Neural cell (in vitro differentiated cells): ENCODE data around the gene PCGF1. TPM values are rescaled to one million over a fixed set of nuclear protein-coding genes. Genes with fewer than 3 reads are reported as not detected.

Experiments used
- H2AFZ ChIP-seq: fragments of 200-600, 300-800 bp; sonication (generic), shearing (Covaris generic); 2 replicates; pipeline ENCODE4 v1.6.0; 2014; ENCODE audit warnings: low read depth, mild to moderate bottlenecking, antibody characterized with exemption, low read length, moderate library complexity
- H3F3A ChIP-seq: fragments of 200-600 bp; shearing (Covaris generic); 2 replicates; pipeline ENCODE4 v1.6.1; 2016; ENCODE audit warnings: mild to moderate bottlenecking, moderate library complexity, mixed read lengths, antibody characterized with exemption, low read length; ENCODE audit not compliant: insufficient read depth, poor library complexity, severe bottlenecking
- H3K27ac ChIP-seq: fragments of 200-600, 300-800 bp; sonication (generic), shearing (Covaris generic); 2 replicates; pipeline ENCODE4 v1.5.1; 2014; ENCODE audit warnings: mild to moderate bottlenecking, low read length, moderate library complexity
- H3K27me3 ChIP-seq: fragments of 300-800, 200-600 bp; sonication (generic), shearing (Covaris generic); 2 replicates; pipeline ENCODE4 v1.6.0; 2014; ENCODE audit warnings: mild to moderate bottlenecking, low read depth, low read length, moderate library complexity; ENCODE audit not compliant: insufficient read depth
- H3K36me3 ChIP-seq: fragments of 300-800, 200-600 bp; sonication (generic), shearing (Covaris generic); 2 replicates; pipeline ENCODE4 v1.5.1; 2014; ENCODE audit warnings: mild to moderate bottlenecking, antibody characterized with exemption, low read length, moderate library complexity; ENCODE audit not compliant: insufficient read depth
- H3K4me2 ChIP-seq: fragments of 300-800, 200-600 bp; sonication (generic), shearing (Covaris generic); 2 replicates; pipeline ENCODE4 v1.6.0; 2014; ENCODE audit warnings: mild to moderate bottlenecking, low read length
- H3K4me3 ChIP-seq: fragments of 300-800, 200-600 bp; sonication (generic), shearing (Covaris generic); 2 replicates; pipeline ENCODE4 v1.5.1; 2014; ENCODE audit warnings: mild to moderate bottlenecking, low read length, moderate library complexity
- H3K79me2 ChIP-seq: fragments of 200-600 bp; shearing (Covaris generic); replicated peaks from 2 replicates; pipeline ENCODE4 v1.6.0; 2014; ENCODE audit warnings: mild to moderate bottlenecking, low read length, moderate library complexity; ENCODE audit not compliant: insufficient read depth
- H3K9ac ChIP-seq: fragments of 300-800, 200-600 bp; sonication (generic), shearing (Covaris generic); 2 replicates; pipeline ENCODE4 v1.6.1; 2016; ENCODE audit warnings: mild to moderate bottlenecking, low read length, mixed read lengths
- H3K9me2 ChIP-seq: fragments of 200-600 bp; shearing (Covaris generic); 2 replicates; pipeline ENCODE4 v1.6.1; 2016; ENCODE audit warnings: mild to moderate bottlenecking, low read length, mixed read lengths; ENCODE audit not compliant: insufficient read depth
- H3K9me3 ChIP-seq: fragments of 200-600, 300-800 bp; sonication (generic), shearing (Covaris generic); 2 replicates; pipeline ENCODE4 v1.6.1; 2016; ENCODE audit warnings: mild to moderate bottlenecking, mixed run types, low read length, moderate library complexity, mixed read lengths
- H4K20me1 ChIP-seq: fragments of 200-600 bp; shearing (Covaris generic); 2 replicates; pipeline ENCODE4 v1.6.1; 2016; ENCODE audit warnings: mild to moderate bottlenecking, mixed run types; ENCODE audit not compliant: insufficient read depth
- CTCF ChIP-seq: fragments of 450-650 bp; IDR thresholded peaks from 2 replicates; pipeline ENCODE4 v1.5.1; 2014; ENCODE audit warnings: antibody characterized with exemption, mild to moderate bottlenecking, moderate library complexity; ENCODE audit not compliant: poor library complexity, severe bottlenecking
- EP300 ChIP-seq: fragments of 450-650 bp; conservative IDR thresholded peaks from 2 replicates; pipeline ENCODE4 v1.6.1; 2014; ENCODE audit warnings: antibody characterized with exemption, mild to moderate bottlenecking, moderate library complexity; ENCODE audit not compliant: poor library complexity, severe bottlenecking
- MXI1 ChIP-seq: fragments of 450-650 bp; conservative IDR thresholded peaks from 2 replicates; pipeline ENCODE4 v1.6.1; 2014; ENCODE audit warnings: antibody characterized with exemption, mild to moderate bottlenecking; ENCODE audit not compliant: poor library complexity, severe bottlenecking
- POLR2AphosphoS5 ChIP-seq: IDR thresholded peaks from 2 replicates; pipeline ENCODE4 v1.6.1; 2012
- RAD21 ChIP-seq: fragments of 450-650 bp; conservative IDR thresholded peaks from 2 replicates; pipeline ENCODE4 v1.6.1; 2014; ENCODE audit warnings: antibody characterized with exemption, mild to moderate bottlenecking, moderate library complexity
- REST ChIP-seq: IDR thresholded peaks from 2 replicates; pipeline ENCODE4 v1.6.1; 2012; ENCODE audit warnings: borderline replicate concordance
- SMC3 ChIP-seq: fragments of 450-650 bp; conservative IDR thresholded peaks from 2 replicates; pipeline ENCODE4 v1.6.1; 2014; ENCODE audit warnings: antibody characterized with exemption, mild to moderate bottlenecking, moderate library complexity; ENCODE audit not compliant: poor library complexity
- TAF1 ChIP-seq: IDR thresholded peaks from 2 replicates; pipeline ENCODE4 v1.6.1; 2012; ENCODE audit warnings: low read depth
- polyA plus RNA-seq: library from polyadenylated mRNA; depleted of rRNA; stranded (reverse); fragments of >200 nt; gene quantifications from 2 replicates; pipeline ENCODE4 v1.2.3, GENCODE V29; 2014

Gene PCGF1
- polyA plus RNA-seq, 1 donor from 2014 or later = 30.2 TPM

- no peaks in the 10 kb centered on the region for H3F3A ChIP-seq
- peak overlapping the region; percentile 75 for H3K4me2 ChIP-seq
- no peaks in the 10 kb centered on the region for H3K9me3 ChIP-seq
- peak overlapping the region; percentile 73 for H2AFZ ChIP-seq
- peak overlapping the region; percentile 98 for H3K27ac ChIP-seq
- peak overlapping the region; percentile 95 for H3K9ac ChIP-seq
- H3K79me2 ChIP-seq = peaks cover 12% of the 10 kb centered on the region
- TF ChIP-seq MXI1 (no peak), SMC3 (no peak), CTCF (no peak), REST (no peak), EP300 (no peak), RAD21 (no peak), TAF1 (no peak), POLR2AphosphoS5 (peak; percentile 48)
- H3K36me3 ChIP-seq = no peaks in the 10 kb centered on the region
- H3K27me3 ChIP-seq = no peaks in the 10 kb centered on the region
- peak overlapping the region; percentile 99 for H3K4me3 ChIP-seq
- no peaks in the 10 kb centered on the region for H3K9me2 ChIP-seq
- no peaks in the 10 kb centered on the region for H4K20me1 ChIP-seq
Observed at GRCh38 chr2:74457129-74457548, 50.4 kb downstream of the PCGF1 start.

Other genes starting within 250 kb of the PCGF1 start
- gene SLC4A5, start 164.3 kb downstream of the PCGF1 start, polyA plus RNA-seq = 3.2 and 3.9 TPM in 2 replicates
- 160 and 183 TPM in 2 replicates for gene DCTN1, start 127.4 kb downstream of the PCGF1 start, polyA plus RNA-seq
- gene C2orf81, start 86.1 kb downstream of the PCGF1 start, polyA plus RNA-seq = 1.7 and 3.3 TPM in 2 replicates
- 89.9 and 110 TPM in 2 replicates for gene WDR54, start 86.0 kb downstream of the PCGF1 start, polyA plus RNA-seq
- gene RTKN, start 65.8 kb downstream of the PCGF1 start, polyA plus RNA-seq = 4.9 and 6.1 TPM in 2 replicates
- 35.2 and 53.2 TPM in 2 replicates for gene INO80B, start 52.6 kb downstream of the PCGF1 start, polyA plus RNA-seq
- gene WBP1, start 49.3 kb downstream of the PCGF1 start, polyA plus RNA-seq = 220 and 230 TPM in 2 replicates
- 39.6 and 51.2 TPM in 2 replicates for gene MOGS, start 42.3 kb downstream of the PCGF1 start, polyA plus RNA-seq
- gene MRPL53, start 35.0 kb downstream of the PCGF1 start, polyA plus RNA-seq = 28.0 and 28.6 TPM in 2 replicates
- 21.6 and 48.0 TPM in 2 replicates for gene CCDC142, start 24.7 kb downstream of the PCGF1 start, polyA plus RNA-seq
- 11.0 and 16.3 TPM in 2 replicates for gene TTC31, start 24.6 kb downstream of the PCGF1 start, polyA plus RNA-seq
- not detected in 2 replicates for gene LBX2, start 8.1 kb downstream of the PCGF1 start, polyA plus RNA-seq
- gene TLX2, start 6.8 kb upstream of the PCGF1 start, polyA plus RNA-seq = not detected in 2 replicates
- gene DQX1, start 18.5 kb upstream of the PCGF1 start, polyA plus RNA-seq = 0.59 and 0.78 TPM in 2 replicates
- 153 and 163 TPM in 2 replicates for gene AUP1, start 22.0 kb upstream of the PCGF1 start, polyA plus RNA-seq
- 126 and 141 TPM in 2 replicates for gene HTRA2, start 22.2 kb upstream of the PCGF1 start, polyA plus RNA-seq
- gene LOXL3, start 46.2 kb upstream of the PCGF1 start, polyA plus RNA-seq = 17.1 and 20.1 TPM in 2 replicates
- gene DOK1, start 47.0 kb upstream of the PCGF1 start, polyA plus RNA-seq = 0.30 and 0.79 TPM in 2 replicates
- not detected in 2 replicates for gene M1AP, start 140.6 kb upstream of the PCGF1 start, polyA plus RNA-seq
- 18.2 and 19.2 TPM in 2 replicates for gene SEMA4F, start 146.6 kb upstream of the PCGF1 start, polyA plus RNA-seq